CMK (cell line): Measurements from ENCODE around the gene IBA57.
"Not testable (repeated sequence)": the region's sequence is repeated elsewhere in the genome, so short reads cannot be mapped to it uniquely, and the experiment has no call there.

Experiments
- DNase-seq: peaks from one replicate; pipeline ENCODE4 v3.0.0-alpha.2; 2010; ENCODE audit warnings: low read depth

Gene IBA57

GRCh38 chr1:228226956-228227791 is 61.6 kb downstream of the IBA57 start:
- DNase-seq: no peak

GRCh38 chr1:228228147-228228546 is 62.5 kb downstream of the IBA57 start:
- DNase-seq: not testable (repeated sequence)

GRCh38 chr1:228228601-228229074 is 63.0 kb downstream of the IBA57 start:
- no peak for DNase-seq

GRCh38 chr1:228231189-228231588 is 65.6 kb downstream of the IBA57 start:
- DNase-seq: no peak
